GM21528 (cell line): Measurements from ENCODE around the gene FCHSD1.

ENCODE experiments used
- ATAC-seq: cut with Tn5 transposase; IDR thresholded peaks from one replicate; pipeline ENCODE4 v1.9.1; 2021; ENCODE audit warnings: mild to moderate bottlenecking, moderate library complexity; ENCODE audit not compliant: unreplicated experiment, low FRiP score

The FCHSD1 gene

GRCh38 chr5:141674747-141675146, 23.5 kb upstream of the FCHSD1 start:
- ATAC-seq, result no peak

DNA sequence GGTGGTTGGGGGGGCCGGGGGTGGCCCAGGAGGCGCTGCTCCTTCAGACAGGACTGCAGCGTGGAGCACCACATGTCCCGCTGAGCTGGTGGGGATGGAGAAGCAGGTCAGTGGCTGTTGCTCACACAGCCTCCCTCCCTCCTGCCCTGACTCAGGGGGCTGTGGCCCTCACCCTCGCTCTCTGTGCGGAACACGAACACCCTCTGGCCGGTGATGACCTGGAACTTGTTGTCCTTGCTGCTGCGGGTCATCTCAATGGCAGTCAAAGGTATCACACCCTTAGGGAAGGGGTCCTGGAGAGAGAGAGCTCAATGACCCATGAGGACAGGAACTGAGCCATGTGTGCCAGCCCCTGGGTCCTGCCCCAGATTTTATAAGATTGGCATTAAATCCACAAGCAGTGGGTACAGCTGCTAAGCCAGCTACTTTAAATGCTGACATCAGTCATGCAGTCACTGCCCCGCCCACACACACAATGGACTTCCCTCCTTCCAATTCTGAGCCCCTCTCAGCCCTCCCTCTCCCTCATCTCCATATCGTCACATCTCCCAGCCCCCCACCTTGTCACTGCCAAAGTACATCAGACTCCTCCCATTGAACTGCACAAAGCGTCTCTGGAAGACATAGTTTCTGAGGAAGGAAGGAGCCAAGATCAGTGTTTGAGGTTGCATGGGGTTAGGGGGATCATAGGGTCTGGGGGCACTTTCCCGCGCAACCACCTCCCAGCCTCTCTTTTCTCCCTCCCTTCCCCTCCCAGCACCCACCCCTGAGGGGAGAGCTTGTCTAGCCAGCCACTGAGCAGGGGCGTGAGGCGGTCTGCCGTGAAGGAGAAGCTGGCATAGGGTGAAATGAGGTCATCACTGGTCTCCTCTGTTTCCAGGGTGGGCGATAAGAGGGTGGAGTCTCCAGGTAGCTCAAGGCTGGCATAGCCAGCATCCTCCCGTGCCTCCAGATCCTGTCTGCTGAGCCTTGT, 21.9 kb upstream of the FCHSD1 start:
- no peak for ATAC-seq

DNA sequence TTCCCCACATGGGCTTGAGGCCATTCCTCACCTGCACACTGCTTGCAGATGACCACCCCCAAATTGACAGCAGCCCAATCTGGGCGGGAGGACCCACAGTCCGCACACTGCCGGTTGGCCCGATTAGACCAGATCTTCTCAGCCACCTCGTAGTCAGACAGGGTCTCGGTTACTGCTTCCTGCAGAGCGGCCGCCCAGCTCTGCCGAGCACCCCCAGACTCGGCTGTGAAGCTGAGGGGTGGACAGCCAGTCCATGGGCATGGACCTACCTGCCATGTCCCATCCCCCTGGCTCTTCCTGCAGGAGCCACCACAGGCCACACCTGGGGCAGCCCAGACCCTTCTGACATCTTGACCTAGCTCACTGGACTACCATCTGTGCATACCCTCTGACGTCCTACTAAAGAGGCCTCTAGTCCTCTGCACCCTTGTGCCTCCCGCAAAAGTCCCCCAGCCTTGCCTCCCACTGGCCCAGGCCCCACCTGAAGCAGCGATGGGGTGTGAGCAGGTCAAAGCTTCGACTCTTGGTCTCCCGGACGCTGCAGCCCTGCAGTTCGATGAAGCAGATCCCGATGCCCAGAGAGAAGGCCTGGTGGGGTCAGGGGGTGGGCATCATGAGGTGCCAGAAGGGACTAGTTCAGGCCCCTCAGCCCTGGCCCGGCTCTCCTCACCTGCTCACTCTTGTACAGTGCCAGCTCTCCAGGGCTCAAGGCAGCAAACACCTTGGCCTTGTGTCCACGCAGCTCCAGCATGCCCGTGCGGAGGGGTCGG, 21.0 kb upstream of the FCHSD1 start:
- no peak for ATAC-seq

DNA sequence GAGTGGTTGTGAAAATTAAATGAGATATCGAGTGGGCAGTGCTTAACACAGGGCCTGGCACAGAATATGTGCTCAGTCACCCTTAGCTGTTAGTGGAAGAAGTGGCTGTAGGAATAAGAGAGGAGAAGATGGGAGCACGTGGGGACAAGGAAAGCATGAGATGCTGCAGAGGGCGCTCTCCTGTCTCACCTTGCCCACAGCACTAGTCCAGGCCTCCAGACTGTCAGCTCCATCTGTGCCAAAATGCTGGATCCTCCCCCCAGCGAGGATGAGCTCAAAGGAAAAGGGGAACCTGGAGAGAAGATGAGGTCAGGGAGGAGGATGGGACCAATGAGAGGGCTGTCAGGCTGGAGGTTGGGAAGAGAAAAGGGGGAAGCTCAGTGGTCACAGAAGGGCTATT, 18.3 kb upstream of the FCHSD1 start:
- no peak for ATAC-seq

GRCh38 chr5:141668601-141669265, 17.5 kb upstream of the FCHSD1 start:
- no peak for ATAC-seq

- no peak for ATAC-seq
Measured at GRCh38 chr5:141665995-141666940, 15.1 kb upstream of the FCHSD1 start.

- peak; percentile 91 for ATAC-seq
Measured at GRCh38 chr5:141664733-141665461, 13.7 kb upstream of the FCHSD1 start.

- no peak for ATAC-seq
Measured at GRCh38 chr5:141663506-141663905, 12.3 kb upstream of the FCHSD1 start.

DNA sequence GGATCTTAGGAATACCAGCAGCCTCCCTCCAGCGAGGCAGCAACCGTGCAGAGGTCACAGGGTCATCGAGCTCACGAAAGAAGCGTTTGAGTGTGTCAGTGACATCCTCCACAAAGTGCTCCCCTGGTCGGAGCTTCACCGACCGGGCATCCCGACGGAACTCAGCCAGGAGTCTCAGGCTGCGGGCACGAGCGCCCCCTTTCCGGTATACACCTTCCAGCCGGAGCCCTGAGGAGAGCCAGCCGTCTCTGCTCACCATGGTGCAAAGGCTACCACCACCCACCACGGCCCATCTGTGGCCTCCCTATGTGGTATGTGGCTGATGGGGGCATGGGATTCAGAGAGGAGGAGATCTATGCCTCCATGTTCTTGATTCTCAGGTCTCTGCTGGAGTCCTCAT, 10.8 kb upstream of the FCHSD1 start:
- no peak for ATAC-seq

DNA sequence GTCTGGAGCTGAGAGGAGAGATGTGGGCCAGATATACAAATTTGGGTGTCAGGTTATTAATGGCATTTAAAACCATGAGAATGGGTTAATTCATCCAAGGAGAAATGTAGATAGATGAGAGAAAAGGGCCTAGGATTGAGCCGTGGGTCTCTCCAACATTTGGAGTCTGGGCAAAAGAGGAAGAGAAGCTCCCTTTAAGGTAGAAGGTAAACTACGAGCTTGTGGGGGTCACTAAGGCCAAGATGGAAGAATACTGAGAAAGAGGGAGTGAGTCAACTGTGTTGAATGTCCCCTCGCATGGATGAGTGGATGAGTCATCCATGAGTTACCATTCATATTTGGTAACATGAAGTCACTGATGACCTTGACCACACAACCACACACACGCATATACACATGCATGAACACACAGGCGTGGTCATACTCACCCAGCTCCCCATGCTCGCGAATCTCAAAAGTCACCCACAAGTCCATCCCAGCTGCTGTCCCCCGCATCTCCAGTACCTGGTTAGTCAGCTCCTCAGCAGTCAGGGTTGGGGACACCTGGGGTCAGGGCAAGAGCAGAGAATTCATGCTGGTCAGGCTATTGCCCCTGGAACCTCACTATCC, 6.8 kb upstream of the FCHSD1 start:
- no peak for ATAC-seq

DNA sequence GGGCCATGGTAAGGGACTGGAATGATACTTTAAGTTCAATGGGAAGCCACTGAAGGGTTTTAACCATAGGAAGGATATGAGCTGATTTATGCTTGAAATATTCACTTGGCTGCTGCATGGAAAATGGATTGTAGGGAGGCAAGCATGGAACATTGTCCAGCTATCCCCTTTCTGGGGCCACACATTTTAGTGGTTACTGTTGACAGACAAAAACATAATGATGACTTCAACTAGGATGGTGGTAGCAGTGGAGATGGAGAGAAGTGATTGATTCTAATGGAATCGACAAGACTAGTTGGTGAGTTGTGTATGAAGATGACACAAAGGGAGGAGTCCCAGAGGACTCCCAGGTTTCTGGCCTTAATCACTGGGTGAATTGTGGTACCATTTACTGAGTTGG, 6.2 kb upstream of the FCHSD1 start:
- ATAC-seq, result no peak

GRCh38 chr5:141656396-141656795, 5.2 kb upstream of the FCHSD1 start:
- no peak for ATAC-seq

DNA sequence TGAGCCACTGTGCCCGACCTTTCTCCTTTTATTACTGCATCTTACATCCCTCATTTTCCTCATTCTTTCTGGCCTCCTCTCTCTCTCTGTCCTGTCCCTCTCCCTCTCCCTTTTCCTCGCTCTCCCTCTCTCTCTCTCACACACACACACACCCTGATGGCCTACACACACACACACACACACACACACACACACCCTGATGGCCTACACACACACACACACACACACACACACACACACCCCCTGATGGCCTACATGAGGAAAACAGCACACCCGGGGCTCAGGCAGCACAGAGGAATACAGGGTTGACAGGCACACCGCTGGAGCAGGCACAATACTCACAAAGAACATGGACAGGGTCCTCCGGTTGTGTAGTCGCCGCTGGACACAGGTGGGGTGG, 3.8 kb upstream of the FCHSD1 start:
- no peak for ATAC-seq

- no peak for ATAC-seq
Measured at GRCh38 chr5:141654298-141654697, 3.1 kb upstream of the FCHSD1 start.

DNA sequence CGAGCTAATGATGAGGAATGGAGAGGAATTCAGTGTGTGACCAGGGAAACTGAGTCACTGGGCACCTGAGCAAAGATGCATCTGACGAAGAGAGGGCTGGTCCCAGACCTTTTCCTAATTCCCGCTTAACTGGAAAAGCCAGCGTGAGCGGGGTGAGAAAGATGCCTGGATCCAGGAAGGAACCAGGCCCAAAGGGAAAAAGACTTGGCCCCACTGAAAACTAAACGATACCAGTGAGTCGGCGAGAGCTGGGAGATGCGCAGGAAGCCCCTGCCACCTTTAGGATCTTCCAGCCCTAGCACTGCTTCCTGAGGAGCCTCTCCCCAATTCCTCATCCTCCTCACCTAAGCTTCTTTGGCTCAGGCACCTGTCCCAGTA, 499 bp upstream of the FCHSD1 start:
- no peak for ATAC-seq

DNA sequence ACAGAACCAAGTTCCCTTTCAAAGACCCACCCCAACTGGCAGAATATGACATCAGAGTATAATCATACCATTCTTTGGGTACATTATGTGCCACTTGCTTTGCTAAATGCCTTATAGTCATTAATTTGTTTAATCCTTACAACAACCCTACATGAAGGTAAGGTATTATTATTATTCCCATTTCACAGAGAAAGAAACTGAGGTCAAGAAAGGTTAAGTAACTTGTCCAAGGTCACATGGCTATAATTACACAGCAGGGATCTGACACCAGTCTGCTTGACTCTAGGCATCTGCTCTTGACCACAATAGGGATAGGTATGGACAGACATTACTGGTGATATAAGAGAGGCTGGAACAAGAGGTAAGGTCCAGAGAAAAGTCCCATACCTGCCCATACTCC, 1.2 kb downstream of the FCHSD1 start:
- ATAC-seq, result no peak

- no peak for ATAC-seq
Measured at GRCh38 chr5:141649056-141649688, 2.0 kb downstream of the FCHSD1 start.

DNA sequence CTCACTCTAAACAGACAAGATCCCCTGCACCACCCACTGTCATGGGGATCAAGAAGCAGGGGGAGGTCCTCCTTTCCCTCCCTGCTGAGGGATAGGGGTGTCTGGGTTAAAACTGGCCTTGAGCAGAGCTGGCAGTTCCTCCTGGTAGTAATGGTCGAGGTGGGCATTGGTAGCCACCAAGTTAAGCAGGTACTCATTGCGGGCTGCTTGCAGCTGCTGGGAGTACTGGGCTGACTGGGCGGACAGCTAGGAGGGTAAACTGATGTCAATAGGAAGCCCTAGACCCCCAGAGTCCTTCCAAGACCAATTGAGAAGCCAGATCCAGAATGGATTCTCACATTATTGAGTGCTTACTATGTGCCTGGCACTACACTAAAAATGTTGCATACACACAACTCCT, 3.4 kb downstream of the FCHSD1 start:
- no peak for ATAC-seq

DNA sequence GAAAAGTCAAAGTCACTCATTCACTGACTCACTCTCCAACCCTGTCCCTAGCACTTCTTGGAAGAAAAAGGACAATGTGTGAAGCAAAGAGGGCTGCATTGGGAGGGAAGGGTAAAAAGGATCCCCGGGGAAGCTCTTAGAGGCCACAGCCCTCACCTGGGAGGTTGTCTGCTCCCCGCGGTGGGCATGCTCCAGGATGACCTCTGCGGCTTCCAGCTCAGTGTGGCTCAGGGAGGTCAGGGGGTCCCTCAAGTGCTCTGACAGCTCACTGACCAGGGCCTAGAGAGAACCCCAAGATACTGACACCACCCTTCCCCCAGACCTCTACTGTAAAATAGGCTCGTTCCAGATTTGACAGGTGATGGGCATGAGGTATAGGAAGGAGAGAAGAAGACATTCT, 4.0 kb downstream of the FCHSD1 start:
- no peak for ATAC-seq
